GM19397 (cell line): ENCODE data around the gene DDX23.

ENCODE experiments used
- ATAC-seq: cut with Tn5 transposase; IDR thresholded peaks from one replicate; pipeline ENCODE4 v1.9.1; 2021; ENCODE audit warnings: mild to moderate bottlenecking, moderate library complexity; ENCODE audit not compliant: unreplicated experiment

Gene DDX23

DNA sequence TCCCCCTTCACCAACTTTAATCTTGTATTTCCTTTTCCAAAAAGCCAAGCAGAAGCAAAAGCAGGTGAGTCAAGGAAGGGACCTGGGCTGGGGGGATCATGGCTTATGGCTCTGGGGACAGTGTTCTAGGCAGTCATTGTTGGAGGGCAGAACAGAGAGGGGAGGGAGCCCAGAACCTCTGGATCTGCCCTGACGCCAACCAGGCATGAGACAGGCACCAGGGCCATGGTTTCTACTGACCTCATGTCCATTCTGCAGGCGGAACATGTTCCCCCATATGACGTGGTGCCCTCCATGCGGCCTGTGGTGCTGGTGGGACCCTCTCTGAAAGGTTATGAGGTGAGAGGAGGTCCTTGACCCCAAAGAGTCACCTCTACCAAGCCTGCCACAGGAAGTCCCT lies 27.1 kb downstream of the DDX23 start:
- no peak for ATAC-seq

- ATAC-seq, result no peak
Measured at GRCh38 chr12:48824112-48824511, 27.9 kb downstream of the DDX23 start.

DNA sequence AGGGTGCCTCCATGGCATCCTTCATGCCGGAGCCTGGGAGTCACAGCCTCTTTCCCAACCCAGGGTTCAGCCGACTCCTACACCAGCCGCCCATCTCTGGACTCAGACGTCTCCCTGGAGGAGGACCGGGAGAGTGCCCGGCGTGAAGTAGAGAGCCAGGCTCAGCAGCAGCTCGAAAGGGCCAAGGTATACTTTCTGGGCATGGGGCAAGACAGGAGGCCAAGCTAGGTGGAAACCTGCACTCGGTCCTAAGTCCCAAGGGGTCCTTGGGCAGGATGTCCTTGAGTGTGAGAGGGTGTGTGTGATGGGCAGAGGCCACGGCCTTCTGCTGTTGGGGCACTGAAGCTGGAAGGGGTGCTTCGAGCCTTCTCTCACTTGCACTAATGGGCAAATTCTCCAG lies 28.7 kb downstream of the DDX23 start:
- no peak for ATAC-seq

DNA sequence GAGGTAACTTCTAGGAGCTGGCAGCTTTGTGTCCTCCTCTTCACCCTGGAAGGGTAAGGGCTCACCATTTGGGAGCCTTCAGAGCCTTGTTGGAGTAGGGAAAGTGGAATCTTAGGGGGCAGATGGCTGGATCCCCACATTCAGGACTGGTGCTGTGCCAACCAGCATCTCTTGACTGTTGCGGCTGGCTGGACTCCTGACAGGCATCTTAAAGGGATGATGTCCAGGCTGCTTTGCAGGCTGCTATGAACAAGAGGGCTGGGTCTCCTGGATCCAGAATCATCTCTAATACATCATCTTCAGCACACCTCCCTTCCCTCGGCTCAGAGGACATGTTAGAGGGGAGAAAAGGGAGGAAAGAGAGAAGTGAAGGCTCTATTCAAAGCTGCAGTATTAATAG lies 29.3 kb downstream of the DDX23 start:
- no peak for ATAC-seq

DNA sequence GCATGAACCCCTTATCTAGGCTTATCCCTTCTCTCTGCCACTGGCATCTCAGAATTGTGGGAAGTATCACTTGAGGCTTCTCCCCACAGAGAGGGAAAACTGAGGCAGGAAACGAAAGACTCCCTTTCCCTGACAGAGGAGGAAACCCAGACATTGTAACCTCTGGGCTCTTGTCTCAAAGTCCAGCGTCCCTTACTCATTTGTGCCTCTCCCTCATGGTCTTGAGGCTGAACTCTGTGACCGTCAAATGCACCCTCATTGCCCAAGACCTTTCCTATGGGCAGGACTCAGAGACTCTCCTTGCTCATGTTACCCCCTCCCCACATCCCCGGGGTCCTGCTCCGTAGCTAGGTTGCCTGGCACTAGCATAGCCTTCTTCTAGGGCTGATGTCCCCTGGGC lies 29.8 kb downstream of the DDX23 start:
- no peak for ATAC-seq

DNA sequence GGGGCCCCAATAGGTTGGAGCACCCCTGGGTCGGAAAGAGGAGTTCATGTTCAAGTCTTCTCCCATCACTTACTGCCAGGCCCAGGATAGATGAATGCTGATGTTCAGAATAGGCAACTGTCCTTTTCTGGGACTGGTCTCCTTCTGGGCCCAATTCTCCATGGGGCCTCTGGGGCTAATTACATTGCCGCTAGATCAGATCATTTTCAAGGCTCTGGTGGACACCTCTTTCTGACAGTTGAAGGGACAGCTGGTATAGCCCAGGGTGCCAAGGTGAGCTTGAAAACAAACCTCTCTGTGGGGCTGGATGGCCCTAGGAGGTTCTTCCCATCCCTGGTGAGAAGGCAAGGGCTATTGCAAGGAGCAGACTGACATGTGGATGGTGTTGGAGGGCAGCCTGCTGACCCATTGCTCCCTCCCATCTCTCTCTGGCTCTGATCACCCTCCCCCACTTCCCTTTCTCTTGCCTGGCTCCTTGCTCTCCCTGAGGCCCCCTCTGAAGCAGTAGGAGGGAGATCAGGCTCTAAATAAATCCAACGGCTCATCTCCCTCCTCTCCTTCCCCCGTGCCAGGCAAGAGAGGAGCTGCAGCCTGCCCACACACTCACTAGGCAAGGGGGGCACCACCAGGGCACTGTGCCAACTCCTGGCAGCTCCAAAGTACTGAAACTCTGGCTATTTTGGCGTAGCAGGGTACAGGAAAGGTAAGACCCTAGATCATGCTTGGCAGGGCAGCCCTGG lies 31.8 kb downstream of the DDX23 start:
- ATAC-seq, result no peak

- no peak for ATAC-seq
Measured at GRCh38 chr12:48818831-48819590, 33.0 kb downstream of the DDX23 start.

DNA sequence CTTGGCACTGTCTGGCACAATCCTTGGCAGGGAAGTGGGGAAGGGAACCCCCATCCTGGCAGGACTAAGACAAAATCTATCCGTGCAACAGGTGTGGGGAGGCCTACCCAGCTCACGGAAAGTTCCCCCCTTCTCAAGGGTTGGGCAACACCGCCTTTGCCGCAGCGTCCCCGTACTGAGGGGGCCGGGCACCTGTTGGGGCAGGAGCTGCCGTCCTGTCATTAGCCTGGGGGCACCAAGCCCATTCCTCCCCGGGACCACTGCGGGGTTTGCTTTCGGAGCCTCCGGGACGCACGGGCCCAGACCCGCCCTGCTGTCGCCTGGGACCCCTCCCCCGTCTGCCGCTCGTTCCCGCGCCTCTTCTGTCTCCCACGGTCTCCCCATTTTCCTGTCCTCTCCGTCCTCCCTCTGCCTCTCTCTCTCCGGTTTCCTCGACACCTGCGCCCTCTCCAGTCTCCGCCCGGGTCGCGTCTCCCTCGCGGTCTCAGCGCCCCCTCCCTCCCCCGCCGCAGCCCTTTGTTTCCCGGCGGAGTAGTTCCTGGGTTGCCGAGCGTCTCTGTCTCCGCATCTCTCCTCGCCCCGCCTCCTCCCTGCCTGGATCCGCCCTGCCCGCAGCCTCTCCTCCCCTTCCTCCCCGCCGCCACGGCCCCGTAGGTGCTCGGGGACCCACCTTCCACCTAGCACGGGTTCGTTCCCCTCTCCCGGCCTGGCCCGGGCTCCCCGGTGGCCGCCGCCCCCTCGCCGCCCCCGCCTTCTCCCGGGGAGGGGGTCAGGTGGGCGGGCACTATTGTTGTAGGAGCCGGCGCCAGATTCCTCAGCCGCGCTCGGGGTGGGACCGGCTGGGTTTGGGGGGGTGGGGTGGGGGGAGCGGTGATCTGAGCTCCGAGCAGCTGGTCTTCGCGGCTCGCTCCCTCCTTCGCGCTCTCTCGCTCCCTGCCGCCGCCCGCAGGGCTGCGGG lies 33.8 kb downstream of the DDX23 start, which contains the start of gene CACNB3:
CACNB3 (plus strand) TSS at position 624 of the 958 bp plus-strand sequence. CDS start 434 bp downstream, outside the sequence.
- no peak for ATAC-seq

DNA sequence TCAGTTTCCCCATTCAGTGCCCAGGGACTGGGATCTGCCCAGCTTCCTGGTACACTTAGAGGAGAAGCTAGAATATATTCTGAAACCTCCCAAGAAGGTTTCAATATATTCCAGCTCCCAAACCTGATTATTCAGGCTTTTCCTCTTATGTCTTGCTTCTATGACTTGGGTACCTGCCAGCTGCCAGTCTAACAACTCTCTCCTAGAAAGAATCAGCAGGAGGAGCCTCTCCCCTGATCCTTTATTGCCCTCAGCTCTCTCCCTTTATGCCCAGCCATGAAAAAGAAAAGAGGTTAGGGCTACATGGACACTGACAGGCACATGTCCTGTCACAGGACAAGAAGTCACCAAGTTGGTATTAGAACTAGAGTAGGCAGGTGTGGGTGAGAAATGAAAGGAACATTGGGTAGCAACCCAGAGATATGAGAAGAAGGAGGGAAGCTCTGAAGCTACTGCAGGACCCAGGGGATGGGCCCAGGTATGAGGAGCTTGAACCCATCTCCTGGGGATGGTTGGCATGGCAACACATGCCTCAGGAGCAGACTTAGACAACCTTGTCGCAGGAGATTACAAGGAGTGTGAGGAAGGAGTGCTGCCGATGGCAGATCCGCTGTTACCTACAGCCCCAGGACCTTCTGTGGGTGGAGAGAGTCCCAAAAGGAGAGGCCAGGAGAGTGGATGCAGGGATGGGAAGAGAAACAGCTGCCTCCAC lies 35.7 kb downstream of the DDX23 start:
- ATAC-seq, result no peak

GRCh38 chr12:48815126-48816110 lies 36.5 kb downstream of the DDX23 start:
- peak; percentile 37 for ATAC-seq

- peak; percentile 79 for ATAC-seq
Measured at GRCh38 chr12:48814262-48815125, 37.5 kb downstream of the DDX23 start.

DNA sequence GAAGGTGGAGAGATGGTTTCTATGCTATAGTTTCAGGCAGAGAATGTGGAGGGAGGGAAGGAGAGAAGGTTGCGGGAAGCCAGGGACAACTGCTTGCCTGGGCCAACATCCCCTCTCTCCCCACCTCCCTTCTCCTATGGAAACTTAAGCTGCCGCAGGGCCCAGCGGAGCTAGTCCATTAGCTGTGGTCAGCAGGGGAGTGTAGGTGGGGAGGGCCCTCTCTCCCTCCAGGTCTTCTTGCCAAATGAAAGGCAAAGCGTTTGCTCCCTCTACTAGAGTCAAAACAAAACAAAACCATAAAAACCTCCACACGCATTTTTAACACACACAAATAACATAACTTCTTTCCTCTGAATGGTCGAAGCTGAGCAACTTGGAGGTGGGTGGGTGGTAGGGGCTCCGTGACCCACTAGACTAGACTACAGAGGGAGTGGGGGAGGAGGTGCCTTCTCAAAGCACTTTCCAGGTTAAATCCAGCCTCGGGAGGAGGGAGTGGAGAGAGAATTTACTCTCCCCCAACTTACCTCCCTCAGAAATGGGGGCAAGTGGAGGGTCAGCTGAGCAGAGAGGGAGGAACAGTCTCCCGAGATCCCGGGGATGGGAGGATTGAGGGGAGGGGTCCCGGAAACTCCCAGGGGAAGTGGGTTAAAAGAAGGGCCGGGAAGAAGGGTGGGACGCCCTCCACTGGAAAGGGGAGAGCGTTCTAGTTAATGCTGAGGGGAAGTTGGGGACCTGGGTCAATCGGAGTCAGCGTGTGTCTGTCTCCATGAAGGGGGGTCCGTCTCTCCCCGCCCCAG lies 38.3 kb downstream of the DDX23 start:
- no peak for ATAC-seq

GRCh38 chr12:48812389-48812788 lies 39.6 kb downstream of the DDX23 start:
- ATAC-seq, result no peak

DNA sequence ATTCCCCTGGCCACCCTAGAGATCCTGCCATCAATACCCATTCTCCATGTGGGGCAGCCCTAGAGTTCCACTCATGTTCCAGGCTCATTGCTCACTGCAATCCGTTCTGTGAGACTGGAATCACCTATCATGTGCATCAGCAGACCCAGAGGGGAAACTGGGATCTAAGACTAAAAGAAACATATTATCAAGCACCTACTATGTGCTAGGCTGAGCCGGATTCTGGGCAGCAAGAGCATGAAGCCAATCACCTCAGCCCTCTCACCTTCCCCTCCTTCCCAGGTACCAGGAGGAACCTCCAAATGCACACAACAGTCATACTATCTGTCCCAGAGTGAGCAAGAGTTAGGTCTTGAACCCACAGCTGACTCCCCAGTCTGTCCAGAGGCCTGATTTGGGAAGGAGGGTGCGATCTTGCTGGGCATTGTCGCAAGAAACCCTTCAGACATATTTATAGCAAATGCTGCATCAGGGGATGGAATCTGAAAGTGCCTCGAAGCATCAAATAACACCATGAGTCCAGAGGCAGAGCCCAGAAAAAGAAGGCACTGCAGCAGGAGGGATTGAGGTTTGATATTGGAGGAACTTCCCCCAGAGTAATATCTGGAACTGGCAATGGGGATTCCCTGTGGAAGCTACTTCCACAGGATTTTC lies 40.4 kb downstream of the DDX23 start:
- no peak for ATAC-seq

- no peak for ATAC-seq
Measured at GRCh38 chr12:48810903-48811431, 41.0 kb downstream of the DDX23 start.

DNA sequence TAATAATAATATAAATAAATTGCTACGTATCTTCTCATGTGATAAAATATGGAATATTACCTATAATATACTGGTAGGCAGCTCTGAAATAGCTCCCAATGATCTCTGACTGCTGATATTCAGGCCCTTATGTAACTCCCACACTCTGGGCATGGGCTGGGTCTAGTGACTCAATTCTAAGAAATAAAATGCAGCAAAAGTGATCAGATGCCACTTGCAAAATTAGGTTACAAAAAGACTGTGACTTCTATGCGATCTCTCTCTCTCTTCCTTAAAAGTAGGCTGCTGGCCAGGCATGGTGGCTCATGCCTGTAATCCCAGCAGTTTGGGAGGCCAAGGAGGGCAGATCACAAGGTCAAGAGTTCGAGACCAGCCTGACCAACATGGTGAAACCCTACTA lies 44.0 kb downstream of the DDX23 start:
- ATAC-seq, result no peak

DNA sequence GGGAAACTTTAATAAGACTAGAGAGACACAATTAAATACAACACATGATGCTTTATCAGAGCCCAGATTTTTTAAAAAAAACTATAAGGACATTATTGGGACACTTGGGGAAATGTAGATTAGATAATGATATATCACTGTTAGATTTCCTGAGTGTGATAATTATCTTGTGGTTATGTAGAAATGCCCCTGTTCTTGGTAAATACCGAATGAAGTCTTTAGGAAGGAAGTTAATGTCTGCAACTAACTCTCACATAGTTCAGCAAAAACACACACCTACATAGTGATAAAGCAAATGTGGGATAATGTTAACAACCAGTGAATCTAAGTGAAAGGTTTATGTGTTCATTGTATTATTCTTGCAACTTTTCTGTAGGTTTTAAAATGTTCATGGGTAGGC lies 48.3 kb downstream of the DDX23 start:
- no peak for ATAC-seq
